ENCODE results near the gene EIF6. TPM values are rescaled to one million over a fixed set of nuclear protein-coding genes. Genes with fewer than 3 reads are reported as not detected.
A peak's percentile ranks its signal among the peaks of the same experiment; 100 is the strongest.
"Not testable (repeated sequence)": the region's sequence is repeated elsewhere in the genome, so short reads cannot be mapped to it uniquely, and the experiment has no call there.

Gene EIF6
- total and polyA plus RNA-seq, 4 donors, result 61.0 to 147 (median 77.9) TPM

DNA sequence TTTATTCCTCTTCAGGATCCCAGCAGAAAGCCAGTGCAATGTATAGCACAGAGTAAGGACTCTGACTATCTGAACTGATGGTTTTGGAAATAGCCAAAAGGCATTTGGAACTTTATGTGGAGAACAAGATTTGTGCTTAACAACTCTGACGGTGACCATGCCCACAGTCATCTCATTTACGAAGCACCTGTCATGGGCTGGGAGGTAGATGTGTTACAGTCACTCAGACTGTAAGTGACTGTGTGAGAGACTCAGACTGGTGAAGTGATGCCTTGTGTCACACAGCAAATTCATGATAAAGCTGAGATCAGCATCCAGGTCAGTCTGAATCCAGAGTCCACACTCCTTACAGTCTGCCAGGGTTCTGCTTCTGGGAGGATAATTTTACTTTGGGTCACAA is 31.5 kb upstream of the EIF6 start:
- intact Hi-C loops (cut with DNase I), result no loop called here
- Histone ChIP-seq H3K27me3 (ENCODE audit: control insufficient read depth in 1 of 2, insufficient read depth in 2 of 2, low read length in 1 of 2) (no peaks in the 10 kb centered on the region), H3K27ac (ENCODE audit: low read depth in 1 of 2, low read length in 2 of 2) (no peak overlapping the region), H3K36me3 (ENCODE audit: control insufficient read depth in 1 of 2, insufficient read depth in 2 of 2, low read length in 1 of 2) (no peaks in the 10 kb centered on the region), H3K4me1 (ENCODE audit: control insufficient read depth in 1 of 2, insufficient read depth in 2 of 2, low read length in 2 of 2) (no peaks in the 10 kb centered on the region), H3K9me3 (ENCODE audit: control insufficient read depth, low read length) (no peaks in the 10 kb centered on the region), H3K4me3 (ENCODE audit: low read length in 2 of 2) (no peak overlapping the region)
- WGBS, 2 donors, result 78 to 91% methylated on average over 2 of the region's 2 CpGs
- no peak for DNase-seq
- no peak for ATAC-seq (ENCODE audit: low FRiP score)

DNA sequence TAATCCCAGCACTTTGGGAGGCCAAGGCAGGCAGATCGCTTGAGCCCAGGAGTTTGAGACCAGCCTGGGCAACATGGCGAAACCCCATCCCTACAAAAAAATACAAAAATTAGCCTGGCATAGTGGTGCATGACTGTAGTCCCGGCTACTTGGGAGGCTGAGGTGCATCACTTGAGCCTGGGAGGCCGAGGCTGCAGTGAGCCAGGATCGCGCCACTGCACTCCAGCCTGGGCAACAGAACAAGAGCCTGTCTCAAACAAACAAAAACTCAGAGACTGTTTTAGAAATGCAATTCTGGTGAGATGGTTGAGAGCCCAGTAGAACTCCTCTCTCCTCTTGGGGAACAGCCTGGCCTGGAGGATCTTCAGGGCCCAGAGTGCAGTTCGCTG is 31.1 kb upstream of the EIF6 start:
- ATAC-seq (ENCODE audit: low FRiP score); DNase-seq; H3K27ac ChIP-seq (ENCODE audit: low read depth in 1 of 2, low read length in 2 of 2); H3K36me3 ChIP-seq (ENCODE audit: control insufficient read depth in 1 of 2, insufficient read depth in 2 of 2, low read length in 1 of 2); intact Hi-C loops (cut with DNase I); H3K27me3 ChIP-seq (ENCODE audit: control insufficient read depth in 1 of 2, insufficient read depth in 2 of 2, low read length in 1 of 2); H3K4me1 ChIP-seq (ENCODE audit: control insufficient read depth in 1 of 2, insufficient read depth in 2 of 2, low read length in 2 of 2); H3K4me3 ChIP-seq (ENCODE audit: low read length in 2 of 2); H3K9me3 ChIP-seq (ENCODE audit: control insufficient read depth, low read length): not testable (repeated sequence)
- WGBS, 2 donors, result 93% methylated on average over 7 of the region's 7 CpGs

GRCh38 chr20:35314816-35315631 is 30.5 kb upstream of the EIF6 start:
- intact Hi-C loops (cut with DNase I), result no loop called here
- 81 to 82% methylated on average over 3 of the region's 3 CpGs for WGBS, 2 donors
- Histone ChIP-seq H3K9me3 (ENCODE audit: control insufficient read depth, low read length) (no peaks in the 10 kb centered on the region), H3K4me1 (ENCODE audit: control insufficient read depth in 1 of 2, insufficient read depth in 2 of 2, low read length in 2 of 2) (no peaks in the 10 kb centered on the region), H3K36me3 (ENCODE audit: control insufficient read depth in 1 of 2, insufficient read depth in 2 of 2, low read length in 1 of 2) (no peaks in the 10 kb centered on the region), H3K27ac (ENCODE audit: low read depth in 1 of 2, low read length in 2 of 2) (no peak overlapping the region), H3K27me3 (ENCODE audit: control insufficient read depth in 1 of 2, insufficient read depth in 2 of 2, low read length in 1 of 2) (no peaks in the 10 kb centered on the region), H3K4me3 (ENCODE audit: low read length in 2 of 2) (no peak overlapping the region)
- no peak for DNase-seq
- no peak for ATAC-seq (ENCODE audit: low FRiP score)

DNA sequence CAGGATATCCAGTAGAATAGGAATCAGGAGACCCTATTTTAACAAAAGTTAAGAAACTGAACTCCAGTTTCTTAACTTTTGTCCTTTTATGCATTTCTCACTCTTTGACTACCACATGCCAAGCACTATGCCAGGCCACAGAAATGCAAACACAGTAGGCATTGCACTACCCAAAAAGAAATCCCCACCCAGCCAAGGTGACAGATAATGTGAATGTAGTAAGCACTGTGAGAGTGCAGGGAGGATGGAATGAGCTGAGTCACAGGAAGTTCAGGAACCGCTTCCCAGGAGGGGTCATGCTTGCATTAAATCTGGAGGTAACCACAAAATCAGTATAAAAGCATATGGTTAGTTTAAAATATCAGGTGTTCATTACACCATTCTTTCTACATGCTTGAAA is 27.7 kb upstream of the EIF6 start:
- Histone ChIP-seq H3K27ac (ENCODE audit: low read depth in 1 of 2, low read length in 2 of 2) (no peak overlapping the region), H3K36me3 (ENCODE audit: control insufficient read depth in 1 of 2, insufficient read depth in 2 of 2, low read length in 1 of 2) (no peaks in the 10 kb centered on the region), H3K4me3 (ENCODE audit: low read length in 2 of 2) (no peak overlapping the region), H3K4me1 (ENCODE audit: control insufficient read depth in 1 of 2, insufficient read depth in 2 of 2, low read length in 2 of 2) (no peaks in the 10 kb centered on the region), H3K27me3 (ENCODE audit: control insufficient read depth in 1 of 2, insufficient read depth in 2 of 2, low read length in 1 of 2) (no peaks in the 10 kb centered on the region), H3K9me3 (ENCODE audit: control insufficient read depth, low read length) (no peaks in the 10 kb centered on the region)
- intact Hi-C loops (cut with DNase I), result no loop called here
- 75 to 89% methylated on average over 1 of the region's 1 CpG for WGBS, 2 donors
- no peak for DNase-seq
- no peak for ATAC-seq (ENCODE audit: low FRiP score)

GRCh38 chr20:35311822-35312221 is 27.2 kb upstream of the EIF6 start:
- intact Hi-C loops (cut with DNase I), result no loop called here
- Histone ChIP-seq H3K4me1 (ENCODE audit: control insufficient read depth in 1 of 2, insufficient read depth in 2 of 2, low read length in 2 of 2) (peaks cover 0 to 3% of the 10 kb centered on the region in 2 donors), H3K4me3 (ENCODE audit: low read length in 2 of 2) (no peak overlapping the region), H3K9me3 (ENCODE audit: control insufficient read depth, low read length) (no peaks in the 10 kb centered on the region), H3K27ac (ENCODE audit: low read depth in 1 of 2, low read length in 2 of 2) (no peak overlapping the region), H3K36me3 (ENCODE audit: control insufficient read depth in 1 of 2, insufficient read depth in 2 of 2, low read length in 1 of 2) (no peaks in the 10 kb centered on the region), H3K27me3 (ENCODE audit: control insufficient read depth in 1 of 2, insufficient read depth in 2 of 2, low read length in 1 of 2) (no peaks in the 10 kb centered on the region)
- DNase-seq, result no peak
- ATAC-seq (ENCODE audit: low FRiP score), result no peak
- WGBS, 2 donors, result 92 to 95% methylated on average over 5 of the region's 5 CpGs

GRCh38 chr20:35311409-35311808 is 26.8 kb upstream of the EIF6 start:
- Histone ChIP-seq H3K9me3 (ENCODE audit: control insufficient read depth, low read length) (no peaks in the 10 kb centered on the region), H3K4me1 (ENCODE audit: control insufficient read depth in 1 of 2, insufficient read depth in 2 of 2, low read length in 2 of 2) (peaks cover 0 to 3% of the 10 kb centered on the region in 2 donors), H3K27ac (ENCODE audit: low read depth in 1 of 2, low read length in 2 of 2) (no peak overlapping the region), H3K27me3 (ENCODE audit: control insufficient read depth in 1 of 2, insufficient read depth in 2 of 2, low read length in 1 of 2) (no peaks in the 10 kb centered on the region), H3K4me3 (ENCODE audit: low read length in 2 of 2) (no peak overlapping the region), H3K36me3 (ENCODE audit: control insufficient read depth in 1 of 2, insufficient read depth in 2 of 2, low read length in 1 of 2) (no peaks in the 10 kb centered on the region)
- intact Hi-C loops (cut with DNase I), result no loop called here
- DNase-seq (no peak), ATAC-seq (ENCODE audit: low FRiP score) (no peak)
- 90 to 92% methylated on average over 2 of the region's 2 CpGs for WGBS, 2 donors

DNA sequence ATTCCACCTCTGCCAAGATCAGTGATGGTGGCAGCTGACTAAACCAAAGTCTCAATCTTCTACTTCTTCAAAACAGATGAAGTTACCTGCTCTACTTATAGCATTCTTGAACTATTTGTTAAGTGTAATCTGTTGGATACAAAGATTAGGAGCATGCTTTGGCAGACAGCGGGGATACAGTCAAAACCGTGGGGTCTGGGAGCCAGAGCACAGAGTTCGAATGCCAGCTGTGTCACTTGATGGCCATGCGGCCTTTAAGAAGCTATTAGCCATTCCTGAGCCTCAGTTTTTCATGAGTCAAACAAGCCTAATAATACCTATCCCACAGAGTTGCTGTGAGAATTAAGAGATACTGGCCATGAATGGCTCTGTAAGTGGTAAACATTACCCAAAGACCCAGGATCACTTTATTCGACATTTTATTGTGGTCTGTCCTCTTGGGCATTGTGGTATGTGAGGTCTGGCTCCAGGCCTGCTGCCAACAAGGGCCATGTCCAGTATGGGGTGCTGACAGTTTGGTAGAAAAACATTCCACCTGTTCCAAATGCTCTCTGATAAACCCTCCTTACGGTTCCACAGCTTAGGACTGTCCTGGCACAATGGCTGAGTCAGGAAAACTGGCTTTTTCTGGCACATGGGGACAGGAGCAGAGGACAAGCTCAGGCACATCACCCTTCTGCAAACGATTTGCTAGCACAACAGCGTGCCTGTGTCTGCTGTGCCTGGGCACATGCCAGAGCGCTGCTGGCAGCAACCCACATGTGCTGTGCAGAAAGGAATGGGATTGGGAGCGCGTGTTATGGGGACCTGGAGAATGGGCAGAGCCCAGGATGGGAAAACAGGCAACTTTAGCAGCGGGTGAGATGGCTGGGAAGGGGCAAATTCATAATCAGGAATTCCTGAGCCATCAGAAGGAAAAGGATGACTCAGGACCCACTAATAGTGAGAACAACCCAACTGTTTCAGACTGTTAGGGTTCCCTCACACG is 23.4 kb upstream of the EIF6 start:
- Histone ChIP-seq H3K9me3 (ENCODE audit: control insufficient read depth, low read length) (no peaks in the 10 kb centered on the region), H3K27me3 (ENCODE audit: control insufficient read depth in 1 of 2, insufficient read depth in 2 of 2, low read length in 1 of 2) (no peaks in the 10 kb centered on the region), H3K4me3 (ENCODE audit: low read length in 2 of 2) (no peak overlapping the region), H3K27ac (ENCODE audit: low read depth in 1 of 2, low read length in 2 of 2) (peak overlapping the region; percentile 52 to 77), H3K4me1 (ENCODE audit: control insufficient read depth in 1 of 2, insufficient read depth in 2 of 2, low read length in 2 of 2) (peaks cover 0 to 3% of the 10 kb centered on the region in 2 donors), H3K36me3 (ENCODE audit: control insufficient read depth in 1 of 2, insufficient read depth in 2 of 2, low read length in 1 of 2) (no peaks in the 10 kb centered on the region)
- WGBS, 2 donors, result 6 to 11% methylated on average over 13 of the region's 13 CpGs
- ATAC-seq (ENCODE audit: low FRiP score) (peak; percentile 66), DNase-seq (peak; percentile 83 to 93)
- intact Hi-C loops (cut with DNase I), result no loop called here

DNA sequence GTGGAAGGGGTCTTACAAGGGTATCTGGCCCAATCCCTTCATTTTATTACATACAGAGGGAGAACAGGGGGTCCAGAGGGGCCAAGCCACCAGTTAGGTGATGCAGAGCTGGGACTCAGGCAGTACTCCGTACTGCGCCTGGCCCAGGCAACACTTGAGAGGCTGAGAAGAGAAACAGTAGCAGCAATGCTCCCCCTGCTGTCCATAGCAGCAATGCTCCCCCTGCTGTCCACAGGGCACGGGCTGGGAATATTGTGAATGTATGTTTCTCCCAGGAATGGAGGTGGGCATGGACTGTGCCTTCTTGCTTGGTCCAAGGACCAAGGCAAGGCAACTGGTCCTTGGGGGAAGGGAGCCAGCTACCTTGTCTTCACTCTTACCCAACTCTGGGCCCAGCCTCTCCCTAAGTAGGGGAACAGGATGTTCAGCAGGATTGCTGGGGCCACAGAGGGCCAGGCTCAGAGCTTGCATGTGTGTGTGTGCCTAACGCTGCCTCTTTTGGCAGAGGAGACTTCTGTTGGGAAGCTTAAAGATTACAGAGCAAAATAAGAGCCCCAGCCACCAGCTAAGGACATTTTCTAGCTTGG is 22.5 kb upstream of the EIF6 start:
- WGBS, 2 donors, result 38 to 42% methylated on average over 4 of the region's 4 CpGs
- intact Hi-C loops (cut with DNase I), result no loop called here
- Histone ChIP-seq H3K4me3 (ENCODE audit: low read length in 2 of 2) (no peak overlapping the region), H3K9me3 (ENCODE audit: control insufficient read depth, low read length) (no peaks in the 10 kb centered on the region), H3K27me3 (ENCODE audit: control insufficient read depth in 1 of 2, insufficient read depth in 2 of 2, low read length in 1 of 2) (no peaks in the 10 kb centered on the region), H3K4me1 (ENCODE audit: control insufficient read depth in 1 of 2, insufficient read depth in 2 of 2, low read length in 2 of 2) (peaks cover 0 to 3% of the 10 kb centered on the region in 2 donors), H3K27ac (ENCODE audit: low read depth in 1 of 2, low read length in 2 of 2) (peak overlapping the region in 1 of 2 donors; percentile 77), H3K36me3 (ENCODE audit: control insufficient read depth in 1 of 2, insufficient read depth in 2 of 2, low read length in 1 of 2) (no peaks in the 10 kb centered on the region)
- ATAC-seq (ENCODE audit: low FRiP score) (peak; percentile 50), DNase-seq (no peak)

Data from aorta (tissue), 5 donors.